Raji (cell line): Measurements from ENCODE around the gene ESX1.

Experiments used
- POLR2A ChIP-seq: IDR thresholded peaks from 2 replicates; pipeline ENCODE4 v1.6.1; 2011; ENCODE audit warnings: low read depth, low read length, control low read depth; ENCODE audit not compliant: insufficient read depth

Gene ESX1

GRCh38 chrX:104254442-104255115, at the start of gene ESX1:
TSS of gene ESX1 (minus strand) at chrX:104254933. CDS start at chrX:104254849, 84 bp downstream.
- no peak for TF ChIP-seq POLR2A

GRCh38 chrX:104295636-104296035, 40.9 kb upstream of the ESX1 start:
- no peak for TF ChIP-seq POLR2A

GRCh38 chrX:104288961-104289360, 34.2 kb upstream of the ESX1 start:
- no peak for TF ChIP-seq POLR2A

- no peak for TF ChIP-seq POLR2A
These were observed 33.5 kb upstream of the ESX1 start for GRCh38 chrX:104288269-104288668.

GRCh38 chrX:104285201-104285600, 30.5 kb upstream of the ESX1 start:
- no peak for TF ChIP-seq POLR2A

GRCh38 chrX:104284507-104284906, 29.8 kb upstream of the ESX1 start:
- TF ChIP-seq POLR2A = no peak

GRCh38 chrX:104282166-104282725, 27.5 kb upstream of the ESX1 start:
- TF ChIP-seq POLR2A = no peak

- no peak for TF ChIP-seq POLR2A
These were observed 26.8 kb upstream of the ESX1 start for GRCh38 chrX:104281564-104281963.

GRCh38 chrX:104280609-104281008, 25.9 kb upstream of the ESX1 start:
- no peak for TF ChIP-seq POLR2A

GRCh38 chrX:104270916-104271512, 16.3 kb upstream of the ESX1 start:
- TF ChIP-seq POLR2A = no peak

- TF ChIP-seq POLR2A = no peak
These were observed 15.5 kb upstream of the ESX1 start for GRCh38 chrX:104270212-104270611.

GRCh38 chrX:104255465-104255864, 732 bp upstream of the ESX1 start:
- TF ChIP-seq POLR2A = no peak

- no peak for TF ChIP-seq POLR2A
These were observed 929 bp downstream of the ESX1 start for GRCh38 chrX:104253567-104254441.

- no peak for TF ChIP-seq POLR2A
These were observed 4.3 kb downstream of the ESX1 start for GRCh38 chrX:104250470-104250869.

- TF ChIP-seq POLR2A = no peak
These were observed 43.5 kb downstream of the ESX1 start for GRCh38 chrX:104211187-104211586.

GRCh38 chrX:104205548-104205947, 49.2 kb downstream of the ESX1 start:
- TF ChIP-seq POLR2A = no peak
